HEK293 (cell line): ENCODE measurements around the gene SCYL1.

Source experiments
- BCL11B ChIP-seq: fragments of 450-650 bp; formaldehyde crosslinking; IDR thresholded peaks from 2 replicates; pipeline ENCODE4 v1.5.1; 2016; ENCODE audit warnings: low read depth, missing biosample characterization, missing genetic modification characterization
- EGR2 ChIP-seq: fragments of 450-650 bp; formaldehyde crosslinking; IDR thresholded peaks from 2 replicates; pipeline ENCODE4 v1.5.1; 2016; ENCODE audit warnings: low read depth, missing biosample characterization, missing genetic modification characterization
- FEZF1 ChIP-seq: fragments of 450-650 bp; formaldehyde crosslinking; IDR thresholded peaks from 2 replicates; pipeline ENCODE4 v1.5.1; 2016; ENCODE audit warnings: missing biosample characterization, missing genetic modification characterization
- GFI1B ChIP-seq: fragments of 450-650 bp; formaldehyde crosslinking; IDR thresholded peaks from 2 replicates; pipeline ENCODE4 v1.5.1; 2016; ENCODE audit warnings: missing biosample characterization, missing genetic modification characterization
- KLF7 ChIP-seq: fragments of 450-650 bp; formaldehyde crosslinking; IDR thresholded peaks from 2 replicates; pipeline ENCODE4 v1.5.1; 2016; ENCODE audit warnings: missing biosample characterization, missing genetic modification characterization, borderline replicate concordance
- MEIS1 ChIP-seq: sonication (generic); formaldehyde crosslinking; IDR thresholded peaks from 2 replicates; pipeline ENCODE4 v1.8.1; 2022; ENCODE audit warnings: missing genetic modification reagents, mild to moderate bottlenecking, borderline replicate concordance
- SP2 ChIP-seq: fragments of 450-650 bp; formaldehyde crosslinking; IDR thresholded peaks from 2 replicates; pipeline ENCODE4 v1.5.1; 2016; ENCODE audit warnings: missing biosample characterization, missing genetic modification characterization
- ZFHX2 ChIP-seq: fragments of 450-650 bp; formaldehyde crosslinking; conservative IDR thresholded peaks from 2 replicates; pipeline ENCODE4 v1.5.1; 2016; ENCODE audit warnings: missing biosample characterization, missing genetic modification characterization
- ZIC2 ChIP-seq: fragments of 450-650 bp; formaldehyde crosslinking; IDR thresholded peaks from 2 replicates; pipeline ENCODE4 v1.5.1; 2016; ENCODE audit warnings: missing biosample characterization, missing genetic modification characterization
- ZNF138 ChIP-seq: fragments of 450-650 bp; formaldehyde crosslinking; IDR thresholded peaks from 2 replicates; pipeline ENCODE4 v1.5.1; 2016; ENCODE audit warnings: missing biosample characterization, missing genetic modification characterization, borderline replicate concordance
- ZNF2 ChIP-seq: fragments of 450-650 bp; formaldehyde crosslinking; IDR thresholded peaks from 2 replicates; pipeline ENCODE4 v1.5.1; 2016; ENCODE audit warnings: missing biosample characterization, missing genetic modification characterization
- ZNF202 ChIP-seq: fragments of 450-650 bp; formaldehyde crosslinking; IDR thresholded peaks from 2 replicates; pipeline ENCODE4 v1.5.1; 2016; ENCODE audit warnings: missing biosample characterization, missing genetic modification characterization, borderline replicate concordance
- ZNF248 ChIP-seq: fragments of 450-650 bp; formaldehyde crosslinking; IDR thresholded peaks from 2 replicates; pipeline ENCODE4 v1.5.1; 2017; ENCODE audit warnings: missing biosample characterization, missing genetic modification characterization
- ZNF404 ChIP-seq: fragments of 450-650 bp; formaldehyde crosslinking; IDR thresholded peaks from 2 replicates; pipeline ENCODE4 v1.5.1; 2017; ENCODE audit warnings: missing biosample characterization, missing genetic modification characterization
- ZNF416 ChIP-seq: fragments of 450-650 bp; formaldehyde crosslinking; IDR thresholded peaks from 2 replicates; pipeline ENCODE4 v1.5.1; 2016; ENCODE audit warnings: missing biosample characterization, missing genetic modification characterization
- ZNF501 ChIP-seq: fragments of 450-650 bp; formaldehyde crosslinking; IDR thresholded peaks from 2 replicates; pipeline ENCODE4 v1.5.1; 2016; ENCODE audit warnings: missing biosample characterization, missing genetic modification characterization
- ZNF544 ChIP-seq: fragments of 450-650 bp; formaldehyde crosslinking; IDR thresholded peaks from 2 replicates; pipeline ENCODE4 v1.5.0; 2017; ENCODE audit warnings: missing biosample characterization, missing genetic modification characterization
- ZNF561 ChIP-seq: fragments of 450-650 bp; IDR thresholded peaks from 2 replicates; pipeline ENCODE4 v1.5.1; 2018; ENCODE audit warnings: missing biosample characterization, missing genetic modification characterization, borderline replicate concordance
- ZNF610 ChIP-seq: fragments of 450-650 bp; formaldehyde crosslinking; IDR thresholded peaks from 2 replicates; pipeline ENCODE4 v1.5.1; 2016; ENCODE audit warnings: missing biosample characterization, missing genetic modification characterization, borderline replicate concordance
- ZNF658 ChIP-seq: fragments of 450-650 bp; formaldehyde crosslinking; IDR thresholded peaks from 2 replicates; pipeline ENCODE4; 2016; ENCODE audit warnings: missing biosample characterization, missing genetic modification characterization
- ZNF701 ChIP-seq: fragments of 450-650 bp; formaldehyde crosslinking; IDR thresholded peaks from 2 replicates; pipeline ENCODE4 v1.5.1; 2016; ENCODE audit warnings: missing biosample characterization, missing genetic modification characterization
- TF ChIP-seq, protein P1 (sequence below): IDR thresholded peaks from 2 replicates; pipeline ENCODE4 v1.6.1; 2011; ENCODE audit warnings: mild to moderate bottlenecking, low read depth, low read length, borderline replicate concordance
- TF ChIP-seq, protein P2 (sequence below): fragments of 450-650 bp; formaldehyde crosslinking; IDR thresholded peaks from 2 replicates; pipeline ENCODE4 v1.5.1; 2016; ENCODE audit warnings: missing biosample characterization, missing genetic modification characterization, borderline replicate concordance
- TF ChIP-seq, protein P3 (sequence below): fragments of 450-650 bp; formaldehyde crosslinking; IDR thresholded peaks from 2 replicates; pipeline ENCODE4 v1.5.1; 2016; ENCODE audit warnings: missing biosample characterization, missing genetic modification characterization
- TF ChIP-seq, protein P4 (sequence below): fragments of 450-650 bp; formaldehyde crosslinking; IDR thresholded peaks from 2 replicates; pipeline ENCODE4 v1.5.1; 2017; ENCODE audit warnings: missing biosample characterization, missing genetic modification characterization
- TF ChIP-seq, protein P5 (sequence below): fragments of 450-650 bp; formaldehyde crosslinking; IDR thresholded peaks from 2 replicates; pipeline ENCODE4 v1.5.1; 2016; ENCODE audit warnings: missing biosample characterization, missing genetic modification characterization
- TF ChIP-seq, protein P6 (sequence below): fragments of 450-650 bp; formaldehyde crosslinking; IDR thresholded peaks from 2 replicates; pipeline ENCODE4 v1.5.1; 2016; ENCODE audit warnings: missing biosample characterization, missing genetic modification characterization
- TF ChIP-seq, protein P7 (sequence below): fragments of 450-650 bp; formaldehyde crosslinking; IDR thresholded peaks from 2 replicates; pipeline ENCODE4 v1.5.1; 2016; ENCODE audit warnings: missing biosample characterization, missing genetic modification characterization

Gene SCYL1

DNA sequence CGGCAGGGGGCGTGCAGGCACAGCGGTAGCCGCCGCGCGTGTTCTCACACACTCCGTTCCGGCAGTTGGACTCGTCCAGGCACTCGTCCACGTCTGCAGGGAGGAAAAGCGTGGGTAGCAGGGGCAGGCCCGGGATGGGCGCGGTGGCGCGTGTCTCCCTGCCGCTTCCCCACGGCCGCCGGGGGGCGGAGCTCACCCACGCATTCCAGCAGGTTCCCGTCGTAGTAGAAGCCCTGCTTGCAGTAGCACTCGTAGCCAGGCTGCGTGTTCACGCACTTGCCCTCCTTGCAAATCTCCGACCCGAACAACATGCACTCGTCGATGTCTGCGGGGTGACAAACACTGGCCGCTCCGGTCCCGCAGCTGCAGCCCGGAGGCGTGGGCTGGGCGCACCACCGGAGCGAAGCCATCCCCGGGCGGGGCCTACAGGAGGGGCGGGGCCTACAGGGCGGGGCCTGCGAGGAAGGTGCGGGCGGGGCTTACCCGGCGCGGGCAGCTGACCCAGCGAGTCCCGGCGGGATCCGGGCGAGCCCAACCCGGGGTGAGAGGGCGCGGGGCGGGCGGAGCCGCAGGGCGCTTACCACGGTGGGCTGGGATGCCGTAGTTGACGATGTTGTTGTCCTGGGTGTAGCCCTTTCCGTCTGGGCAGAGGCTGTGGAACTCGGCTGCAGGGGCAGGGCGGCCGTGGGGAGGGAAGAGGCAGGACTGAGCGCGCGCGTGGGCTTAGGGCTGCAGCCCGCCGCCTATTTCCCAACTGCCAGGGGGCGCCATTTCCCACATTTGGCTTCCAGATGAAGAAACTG is 15.6 kb downstream of the SCYL1 start (continued):
- TF ChIP-seq ZIC2 (tag by site-specific recombination) = no peak; the same call in none of the 2 replicates
- TF ChIP-seq ZNF404 = no peak
- TF ChIP-seq, protein P1, sequence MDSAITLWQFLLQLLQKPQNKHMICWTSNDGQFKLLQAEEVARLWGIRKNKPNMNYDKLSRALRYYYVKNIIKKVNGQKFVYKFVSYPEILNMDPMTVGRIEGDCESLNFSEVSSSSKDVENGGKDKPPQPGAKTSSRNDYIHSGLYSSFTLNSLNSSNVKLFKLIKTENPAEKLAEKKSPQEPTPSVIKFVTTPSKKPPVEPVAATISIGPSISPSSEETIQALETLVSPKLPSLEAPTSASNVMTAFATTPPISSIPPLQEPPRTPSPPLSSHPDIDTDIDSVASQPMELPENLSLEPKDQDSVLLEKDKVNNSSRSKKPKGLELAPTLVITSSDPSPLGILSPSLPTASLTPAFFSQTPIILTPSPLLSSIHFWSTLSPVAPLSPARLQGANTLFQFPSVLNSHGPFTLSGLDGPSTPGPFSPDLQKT = no peak
- no peak for TF ChIP-seq ZNF202 (tag by site-specific recombination)
- TF ChIP-seq SP2 = peak; percentile 75
- TF ChIP-seq ZNF701 (tag by site-specific recombination) = no peak
- peak; percentile 88 for TF ChIP-seq EGR2 (tag by site-specific recombination)
- TF ChIP-seq ZNF501 = peak; percentile 61; the same call in 1 of the 2 replicates
- peak; percentile 60; the same call in 1 of the 2 replicates for TF ChIP-seq BCL11B (tag by site-specific recombination)
- TF ChIP-seq, protein P2, sequence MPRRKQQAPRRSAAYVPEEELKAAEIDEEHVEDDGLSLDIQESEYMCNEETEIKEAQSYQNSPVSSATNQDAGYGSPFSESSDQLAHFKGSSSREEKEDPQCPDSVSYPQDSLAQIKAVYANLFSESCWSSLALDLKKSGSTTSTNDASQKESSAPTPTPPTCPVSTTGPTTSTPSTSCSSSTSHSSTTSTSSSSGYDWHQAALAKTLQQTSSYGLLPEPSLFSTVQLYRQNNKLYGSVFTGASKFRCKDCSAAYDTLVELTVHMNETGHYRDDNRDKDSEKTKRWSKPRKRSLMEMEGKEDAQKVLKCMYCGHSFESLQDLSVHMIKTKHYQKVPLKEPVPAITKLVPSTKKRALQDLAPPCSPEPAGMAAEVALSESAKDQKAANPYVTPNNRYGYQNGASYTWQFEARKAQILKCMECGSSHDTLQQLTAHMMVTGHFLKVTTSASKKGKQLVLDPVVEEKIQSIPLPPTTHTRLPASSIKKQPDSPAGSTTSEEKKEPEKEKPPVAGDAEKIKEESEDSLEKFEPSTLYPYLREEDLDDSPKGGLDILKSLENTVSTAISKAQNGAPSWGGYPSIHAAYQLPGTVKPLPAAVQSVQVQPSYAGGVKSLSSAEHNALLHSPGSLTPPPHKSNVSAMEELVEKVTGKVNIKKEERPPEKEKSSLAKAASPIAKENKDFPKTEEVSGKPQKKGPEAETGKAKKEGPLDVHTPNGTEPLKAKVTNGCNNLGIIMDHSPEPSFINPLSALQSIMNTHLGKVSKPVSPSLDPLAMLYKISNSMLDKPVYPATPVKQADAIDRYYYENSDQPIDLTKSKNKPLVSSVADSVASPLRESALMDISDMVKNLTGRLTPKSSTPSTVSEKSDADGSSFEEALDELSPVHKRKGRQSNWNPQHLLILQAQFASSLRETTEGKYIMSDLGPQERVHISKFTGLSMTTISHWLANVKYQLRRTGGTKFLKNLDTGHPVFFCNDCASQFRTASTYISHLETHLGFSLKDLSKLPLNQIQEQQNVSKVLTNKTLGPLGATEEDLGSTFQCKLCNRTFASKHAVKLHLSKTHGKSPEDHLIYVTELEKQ (tag by site-specific recombination) = no peak
- TF ChIP-seq, protein P3, sequence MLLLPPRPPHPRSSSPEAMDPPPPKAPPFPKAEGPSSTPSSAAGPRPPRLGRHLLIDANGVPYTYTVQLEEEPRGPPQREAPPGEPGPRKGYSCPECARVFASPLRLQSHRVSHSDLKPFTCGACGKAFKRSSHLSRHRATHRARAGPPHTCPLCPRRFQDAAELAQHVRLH = 0 out of 2 replicates have a peak, but pooled peaks have one; percentile 32
- TF ChIP-seq FEZF1 (tag by site-specific recombination) = no peak
- TF ChIP-seq ZNF610 (tag by site-specific recombination) = no peak
- TF ChIP-seq GFI1B = no peak
- TF ChIP-seq, protein P4, sequence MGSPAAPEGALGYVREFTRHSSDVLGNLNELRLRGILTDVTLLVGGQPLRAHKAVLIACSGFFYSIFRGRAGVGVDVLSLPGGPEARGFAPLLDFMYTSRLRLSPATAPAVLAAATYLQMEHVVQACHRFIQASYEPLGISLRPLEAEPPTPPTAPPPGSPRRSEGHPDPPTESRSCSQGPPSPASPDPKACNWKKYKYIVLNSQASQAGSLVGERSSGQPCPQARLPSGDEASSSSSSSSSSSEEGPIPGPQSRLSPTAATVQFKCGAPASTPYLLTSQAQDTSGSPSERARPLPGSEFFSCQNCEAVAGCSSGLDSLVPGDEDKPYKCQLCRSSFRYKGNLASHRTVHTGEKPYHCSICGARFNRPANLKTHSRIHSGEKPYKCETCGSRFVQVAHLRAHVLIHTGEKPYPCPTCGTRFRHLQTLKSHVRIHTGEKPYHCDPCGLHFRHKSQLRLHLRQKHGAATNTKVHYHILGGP (tag by site-specific recombination) = no peak
- TF ChIP-seq ZNF416 = no peak
- TF ChIP-seq ZFHX2 (tag by site-specific recombination) = peak; percentile 96
- TF ChIP-seq ZNF544 (tag by site-specific recombination) = no peak
- TF ChIP-seq ZNF248 (tag by site-specific recombination) = no peak
- TF ChIP-seq, protein P5, sequence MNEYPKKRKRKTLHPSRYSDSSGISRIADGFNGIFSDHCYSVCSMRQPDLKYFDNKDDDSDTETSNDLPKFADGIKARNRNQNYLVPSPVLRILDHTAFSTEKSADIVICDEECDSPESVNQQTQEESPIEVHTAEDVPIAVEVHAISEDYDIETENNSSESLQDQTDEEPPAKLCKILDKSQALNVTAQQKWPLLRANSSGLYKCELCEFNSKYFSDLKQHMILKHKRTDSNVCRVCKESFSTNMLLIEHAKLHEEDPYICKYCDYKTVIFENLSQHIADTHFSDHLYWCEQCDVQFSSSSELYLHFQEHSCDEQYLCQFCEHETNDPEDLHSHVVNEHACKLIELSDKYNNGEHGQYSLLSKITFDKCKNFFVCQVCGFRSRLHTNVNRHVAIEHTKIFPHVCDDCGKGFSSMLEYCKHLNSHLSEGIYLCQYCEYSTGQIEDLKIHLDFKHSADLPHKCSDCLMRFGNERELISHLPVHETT (tag by site-specific recombination) = peak; percentile 55; the same call in 1 of the 2 replicates
- TF ChIP-seq MEIS1 (CRISPR knock-in tag) = no peak
- TF ChIP-seq ZNF2 (tag by site-specific recombination) = peak; percentile 66; the same call in 1 of the 2 replicates
- TF ChIP-seq ZNF658 (tag by site-specific recombination) = no peak
- TF ChIP-seq, protein P6, sequence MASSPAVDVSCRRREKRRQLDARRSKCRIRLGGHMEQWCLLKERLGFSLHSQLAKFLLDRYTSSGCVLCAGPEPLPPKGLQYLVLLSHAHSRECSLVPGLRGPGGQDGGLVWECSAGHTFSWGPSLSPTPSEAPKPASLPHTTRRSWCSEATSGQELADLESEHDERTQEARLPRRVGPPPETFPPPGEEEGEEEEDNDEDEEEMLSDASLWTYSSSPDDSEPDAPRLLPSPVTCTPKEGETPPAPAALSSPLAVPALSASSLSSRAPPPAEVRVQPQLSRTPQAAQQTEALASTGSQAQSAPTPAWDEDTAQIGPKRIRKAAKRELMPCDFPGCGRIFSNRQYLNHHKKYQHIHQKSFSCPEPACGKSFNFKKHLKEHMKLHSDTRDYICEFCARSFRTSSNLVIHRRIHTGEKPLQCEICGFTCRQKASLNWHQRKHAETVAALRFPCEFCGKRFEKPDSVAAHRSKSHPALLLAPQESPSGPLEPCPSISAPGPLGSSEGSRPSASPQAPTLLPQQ (tag by site-specific recombination) = no peak
- peak; percentile 76; the same call in 1 of the 2 replicates for TF ChIP-seq ZNF561
- TF ChIP-seq, protein P7, sequence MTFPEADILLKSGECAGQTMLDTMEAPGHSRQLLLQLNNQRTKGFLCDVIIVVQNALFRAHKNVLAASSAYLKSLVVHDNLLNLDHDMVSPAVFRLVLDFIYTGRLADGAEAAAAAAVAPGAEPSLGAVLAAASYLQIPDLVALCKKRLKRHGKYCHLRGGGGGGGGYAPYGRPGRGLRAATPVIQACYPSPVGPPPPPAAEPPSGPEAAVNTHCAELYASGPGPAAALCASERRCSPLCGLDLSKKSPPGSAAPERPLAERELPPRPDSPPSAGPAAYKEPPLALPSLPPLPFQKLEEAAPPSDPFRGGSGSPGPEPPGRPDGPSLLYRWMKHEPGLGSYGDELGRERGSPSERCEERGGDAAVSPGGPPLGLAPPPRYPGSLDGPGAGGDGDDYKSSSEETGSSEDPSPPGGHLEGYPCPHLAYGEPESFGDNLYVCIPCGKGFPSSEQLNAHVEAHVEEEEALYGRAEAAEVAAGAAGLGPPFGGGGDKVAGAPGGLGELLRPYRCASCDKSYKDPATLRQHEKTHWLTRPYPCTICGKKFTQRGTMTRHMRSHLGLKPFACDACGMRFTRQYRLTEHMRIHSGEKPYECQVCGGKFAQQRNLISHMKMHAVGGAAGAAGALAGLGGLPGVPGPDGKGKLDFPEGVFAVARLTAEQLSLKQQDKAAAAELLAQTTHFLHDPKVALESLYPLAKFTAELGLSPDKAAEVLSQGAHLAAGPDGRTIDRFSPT = peak; percentile 88
- no peak for TF ChIP-seq ZNF138 (tag by site-specific recombination)
- TF ChIP-seq KLF7 (tag by site-specific recombination) = peak; percentile 55; the same call in 1 of the 2 replicates
